ENCODE data around the gene PRKG1. TPM values are rescaled to one million over a fixed set of nuclear protein-coding genes. Genes with fewer than 3 reads are reported as not detected.
"Not testable (repeated sequence)": the region's sequence is repeated elsewhere in the genome, so short reads cannot be mapped to it uniquely, and the experiment has no call there.

Gene PRKG1
- total RNA-seq, 4 donors from 2014 or later: 24.0 to 89.1 (median 45.7) TPM

DNA sequence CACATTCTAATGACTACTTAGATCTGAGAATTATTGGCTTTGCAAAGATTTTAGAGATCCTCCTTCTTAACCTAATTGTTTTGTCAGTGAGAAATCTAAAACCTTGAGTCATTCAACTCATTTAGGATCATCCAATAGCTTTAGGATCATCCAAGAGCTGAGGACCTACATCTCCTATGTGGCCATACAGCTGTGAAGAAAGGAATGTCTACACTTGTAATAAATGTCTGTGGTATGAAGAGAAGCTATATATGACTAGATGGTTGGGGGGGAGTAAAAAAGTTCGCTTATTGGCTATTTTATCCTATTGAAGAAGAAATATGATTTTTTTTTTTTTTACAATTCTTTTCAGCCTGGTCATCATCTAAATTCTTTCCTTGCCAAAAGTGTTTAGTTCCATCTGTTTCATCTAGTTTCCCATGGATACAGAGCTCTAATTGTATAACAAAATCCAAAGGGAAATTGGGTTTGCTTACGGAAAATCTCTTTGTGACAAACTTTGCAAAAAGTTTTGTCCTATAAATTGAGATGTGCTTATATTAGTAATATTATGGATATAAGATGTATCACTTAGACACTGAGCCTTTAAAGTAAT is 196.7 kb downstream of the PRKG1 start:
- Histone ChIP-seq H3K27me3 (no peaks in the 10 kb centered on the region), H3K9me3 (no peaks in the 10 kb centered on the region), H3K27ac (no peak overlapping the region), H3K36me3 (no peaks in the 10 kb centered on the region), H3K4me1 (no peaks in the 10 kb centered on the region), H3K4me3 (no peak overlapping the region)
- DNase-seq: no peak
- TF ChIP-seq, protein P1, sequence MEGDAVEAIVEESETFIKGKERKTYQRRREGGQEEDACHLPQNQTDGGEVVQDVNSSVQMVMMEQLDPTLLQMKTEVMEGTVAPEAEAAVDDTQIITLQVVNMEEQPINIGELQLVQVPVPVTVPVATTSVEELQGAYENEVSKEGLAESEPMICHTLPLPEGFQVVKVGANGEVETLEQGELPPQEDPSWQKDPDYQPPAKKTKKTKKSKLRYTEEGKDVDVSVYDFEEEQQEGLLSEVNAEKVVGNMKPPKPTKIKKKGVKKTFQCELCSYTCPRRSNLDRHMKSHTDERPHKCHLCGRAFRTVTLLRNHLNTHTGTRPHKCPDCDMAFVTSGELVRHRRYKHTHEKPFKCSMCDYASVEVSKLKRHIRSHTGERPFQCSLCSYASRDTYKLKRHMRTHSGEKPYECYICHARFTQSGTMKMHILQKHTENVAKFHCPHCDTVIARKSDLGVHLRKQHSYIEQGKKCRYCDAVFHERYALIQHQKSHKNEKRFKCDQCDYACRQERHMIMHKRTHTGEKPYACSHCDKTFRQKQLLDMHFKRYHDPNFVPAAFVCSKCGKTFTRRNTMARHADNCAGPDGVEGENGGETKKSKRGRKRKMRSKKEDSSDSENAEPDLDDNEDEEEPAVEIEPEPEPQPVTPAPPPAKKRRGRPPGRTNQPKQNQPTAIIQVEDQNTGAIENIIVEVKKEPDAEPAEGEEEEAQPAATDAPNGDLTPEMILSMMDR (IDR thresholded peaks at IDR 0.05): no peak
- no peak for TF ChIP-seq POLR2A (IDR thresholded peaks at IDR 0.05)

DNA sequence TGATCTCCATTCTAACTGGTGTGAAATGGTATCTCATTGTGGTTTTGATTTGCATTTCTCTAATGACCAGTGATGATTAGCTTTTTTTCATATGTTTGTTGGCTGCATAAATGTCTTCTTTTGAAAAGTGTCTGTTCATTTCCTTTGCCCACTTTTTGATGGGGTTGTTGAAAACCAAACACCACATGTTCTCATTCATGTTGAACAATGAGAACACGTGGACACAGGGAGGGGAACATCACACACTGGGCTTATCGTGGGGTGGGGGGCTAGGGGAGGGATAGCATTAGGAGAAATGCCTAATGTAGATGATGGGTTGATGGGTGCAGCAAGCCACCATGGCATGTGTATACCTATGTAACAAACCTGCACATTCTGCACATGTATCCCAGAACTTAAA is 197.8 kb downstream of the PRKG1 start:
- not testable (repeated sequence) for H3K4me3 ChIP-seq, H3K36me3 ChIP-seq, DNase-seq, H3K27ac ChIP-seq, H3K4me1 ChIP-seq, H3K27me3 ChIP-seq, H3K9me3 ChIP-seq

DNA sequence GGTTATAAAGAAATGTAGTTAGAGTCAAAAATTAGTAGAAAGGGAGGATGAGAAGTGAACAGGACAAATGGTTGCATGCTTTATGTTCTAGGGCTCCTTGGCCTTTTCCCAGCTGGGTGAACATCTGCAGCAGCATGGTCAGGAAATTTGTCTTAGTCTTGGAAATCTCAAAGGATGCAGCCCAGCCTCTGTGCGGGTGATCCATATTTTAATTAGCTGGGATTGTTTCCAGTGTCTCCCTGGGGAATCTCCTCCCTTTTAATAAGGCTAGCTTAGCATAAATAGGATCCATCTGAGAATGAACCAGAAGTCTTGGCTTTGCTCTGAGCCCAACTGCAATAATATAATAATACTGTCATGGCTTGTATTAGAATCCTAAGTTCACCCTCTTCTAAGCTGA is 198.3 kb downstream of the PRKG1 start:
- no peaks in the 10 kb centered on the region for H3K36me3 ChIP-seq
- H3K4me3 ChIP-seq: no peak overlapping the region
- no peak overlapping the region for H3K27ac ChIP-seq
- no peaks in the 10 kb centered on the region for H3K4me1 ChIP-seq
- H3K9me3 ChIP-seq: no peaks in the 10 kb centered on the region
- no peak for DNase-seq
- TF ChIP-seq, protein P1 (IDR thresholded peaks at IDR 0.05): no peak
- TF ChIP-seq POLR2A (IDR thresholded peaks at IDR 0.05): no peak
- H3K27me3 ChIP-seq: no peaks in the 10 kb centered on the region

GRCh38 chr10:51273574-51273973 is 199.3 kb downstream of the PRKG1 start:
- Histone ChIP-seq H3K4me3 (no peak overlapping the region), H3K4me1 (no peaks in the 10 kb centered on the region), H3K27me3 (no peaks in the 10 kb centered on the region), H3K9me3 (no peaks in the 10 kb centered on the region), H3K36me3 (no peaks in the 10 kb centered on the region), H3K27ac (no peak overlapping the region)
- TF ChIP-seq, protein P1 (IDR thresholded peaks at IDR 0.05): no peak
- TF ChIP-seq POLR2A (IDR thresholded peaks at IDR 0.05): no peak
- no peak for DNase-seq

GRCh38 chr10:51276097-51276496 is 201.8 kb downstream of the PRKG1 start:
- H3K9me3 ChIP-seq, H3K27me3 ChIP-seq, H3K27ac ChIP-seq, H3K36me3 ChIP-seq, H3K4me3 ChIP-seq, H3K4me1 ChIP-seq, DNase-seq: not testable (repeated sequence)

- H3K27ac ChIP-seq, H3K36me3 ChIP-seq, DNase-seq, H3K4me1 ChIP-seq, H3K9me3 ChIP-seq, H3K4me3 ChIP-seq, H3K27me3 ChIP-seq: not testable (repeated sequence)
These were observed 207.1 kb downstream of the PRKG1 start for GRCh38 chr10:51281387-51281786.

- Histone ChIP-seq H3K4me1 (no peaks in the 10 kb centered on the region), H3K27ac (no peak overlapping the region), H3K36me3 (no peaks in the 10 kb centered on the region), H3K27me3 (no peaks in the 10 kb centered on the region), H3K4me3 (no peak overlapping the region), H3K9me3 (no peaks in the 10 kb centered on the region)
- TF ChIP-seq, protein P1 (IDR thresholded peaks at IDR 0.05): no peak
- no peak for TF ChIP-seq POLR2A (IDR thresholded peaks at IDR 0.05)
- no peak for DNase-seq
These were observed 211.3 kb downstream of the PRKG1 start for GRCh38 chr10:51285601-51286000.

Measured in Peyer's patch (tissue), 4 donors.